Psoas muscle (tissue), 8 donors: ENCODE data around the gene IFT27. TPM values are rescaled to one million over a fixed set of nuclear protein-coding genes. Genes with fewer than 3 reads are reported as not detected.

Experiments
- ATAC-seq, 4 donors: fragments of 200-7000 bp; cut with Tn5 transposase; one replicate each; pipeline ENCODE4 v1.9.1; 2020; ENCODE audit warnings: moderate library complexity in 3 of 4, mild to moderate bottlenecking in 2 of 4
- DNase-seq, 2 donors: peaks; one replicate each; pipeline ENCODE4 v3.0.0-alpha.2; 2020
- H3K27ac ChIP-seq: fragments of 200-600 bp; one replicate; pipeline ENCODE4 v1.8.0; 2022
- H3K27me3 ChIP-seq, 3 donors: fragments of 200-600 bp in 1 of 3; one replicate each; pipeline versions ENCODE4 v1.6.1 to v1.8.0; 2013 to 2022; ENCODE audit warnings: low read length in 2 of 3, mild to moderate bottlenecking in 2 of 3, moderate library complexity in 1 of 3; ENCODE audit not compliant: insufficient read depth in 3 of 3
- H3K36me3 ChIP-seq, 2 donors: fragments of 200-600 bp in 1 of 2; one replicate each; pipeline versions ENCODE4 v1.6.1 to v1.8.0; 2013 to 2022; ENCODE audit warnings: low read depth in 1 of 2, mild to moderate bottlenecking in 1 of 2, moderate library complexity in 1 of 2; ENCODE audit not compliant: insufficient read depth in 1 of 2
- H3K4me1 ChIP-seq: fragments of 200-600 bp; one replicate; pipeline ENCODE4 v1.8.0; 2022
- H3K4me3 ChIP-seq: fragments of 200-600 bp; one replicate; pipeline ENCODE4 v1.8.0; 2022; ENCODE audit warnings: mild to moderate bottlenecking
- H3K9me3 ChIP-seq: fragments of 200-600 bp; one replicate; pipeline ENCODE4 v1.8.0; 2022
- CTCF ChIP-seq: fragments of 200-600 bp; IDR thresholded peaks from one replicate; pipeline ENCODE4 v1.8.0; 2022; ENCODE audit warnings: antibody characterized with exemption
- WGBS, 3 donors: extraction: QIAGEN DNeasy Blood & Tissue Kit; methylation state at CpG; one replicate each; pipeline versions ENCODE4 v1.1.6 to v1.1.7; 2013; 5-methylcytosine and 5-hydroxymethylcytosine counted together
- intact Hi-C, 2 donors: fragments of 100-400 bp; cut with DNase I; formaldehyde crosslinking; loops; one replicate each; pipeline versions ENCODE4 v1.11.0 to v1.14.2; 2022
- polyA plus RNA-seq, 3 donors: library from polyadenylated mRNA; stranded (reverse); fragments of 200-250 nt; gene quantifications; one replicate each; pipeline ENCODE4 v1.2.3, GENCODE V29; 2013
- total RNA-seq, 4 donors: library from RNA; stranded (reverse); fragmentation: NEBNext Ultra II Directional in 2 of 4; extraction: Animal tissue kit (Norgen Biotek cat#: 25700) in 2 of 4; gene quantifications; one replicate each; pipeline versions ENCODE4 v1.2.1 to v1.2.4, GENCODE V29; 2021 to 2023
- donor health status: healthy with polysubstance abuse.
- donor health status: DM: no; HTN: no; CAD: no; lungs with moderate emphysema.
- donor health status: Bipolar disorder and iron deficiency.
- donor health status: healthy.
- donor health status: DM: yes; HTN: yes; CAD: no.
- donor health status: DM: no; HTN: no; CAD: no.
- donor health status: DM: no; HTN: no; CAD: no.
- donor health status: DM: yes; HTN: yes; CAD: no.

IFT27 gene
- total and polyA plus RNA-seq, 7 donors, result 5.6 to 16.7 (median 7.4) TPM

GRCh38 chr22:36736701-36737320 is 39.1 kb downstream of the IFT27 start:
- no peak for ATAC-seq
- H3K27ac ChIP-seq, result no peak overlapping the region
- H3K36me3 ChIP-seq, result no peaks in the 10 kb centered on the region
- WGBS, 3 donors, result 61% methylated on average over 10 of the region's 10 CpGs
- H3K4me1 ChIP-seq, result no peaks in the 10 kb centered on the region
- H3K4me3 ChIP-seq, result no peak overlapping the region
- no peaks in the 10 kb centered on the region for H3K9me3 ChIP-seq
- H3K27me3 ChIP-seq, result peaks cover 0 to 31% (median 4%) of the 10 kb centered on the region in 3 donors
- no peak for TF ChIP-seq CTCF
- intact Hi-C loops, result no loop called here
- DNase-seq, result no peak

- H3K9me3 ChIP-seq, result no peaks in the 10 kb centered on the region
- DNase-seq (no peak), ATAC-seq (peak in 3 of 4 donors; percentile 39 to 88 (median 55))
- no peaks in the 10 kb centered on the region for H3K36me3 ChIP-seq
- no peak overlapping the region for H3K27ac ChIP-seq
- intact Hi-C loops, result no loop called here
- no peaks in the 10 kb centered on the region for H3K4me1 ChIP-seq
- peaks cover 0 to 49% (median 4%) of the 10 kb centered on the region in 3 donors for H3K27me3 ChIP-seq
- 35 to 41% (median 35%) methylated on average over 10 of the region's 10 CpGs for WGBS, 3 donors
- no peak overlapping the region for H3K4me3 ChIP-seq
- no peak for TF ChIP-seq CTCF
Observed at GRCh38 chr22:36734171-36735058, 41.5 kb downstream of the IFT27 start.

- Histone ChIP-seq H3K4me3 (no peak overlapping the region), H3K36me3 (no peaks in the 10 kb centered on the region), H3K27me3 (peaks cover 0 to 55% (median 3%) of the 10 kb centered on the region in 3 donors), H3K9me3 (no peaks in the 10 kb centered on the region), H3K27ac (no peak overlapping the region), H3K4me1 (no peaks in the 10 kb centered on the region)
- DNase-seq (no peak), ATAC-seq (no peak)
- WGBS, 3 donors, result 90 to 93% (median 92%) methylated on average over 3 of the region's 3 CpGs
- intact Hi-C loops, result no loop called here
- TF ChIP-seq CTCF, result no peak
Observed at GRCh38 chr22:36733271-36733670, 42.6 kb downstream of the IFT27 start.

GRCh38 chr22:36732609-36733008 is 43.3 kb downstream of the IFT27 start:
- H3K27me3 ChIP-seq, result peaks cover 0 to 55% (median 3%) of the 10 kb centered on the region in 3 donors
- no peaks in the 10 kb centered on the region for H3K4me1 ChIP-seq
- H3K36me3 ChIP-seq, result no peaks in the 10 kb centered on the region
- H3K27ac ChIP-seq, result no peak overlapping the region
- no peaks in the 10 kb centered on the region for H3K9me3 ChIP-seq
- DNase-seq (no peak), ATAC-seq (no peak)
- WGBS, 3 donors, result 71 to 78% (median 73%) methylated on average over 1 of the region's 1 CpG
- intact Hi-C loops, result no loop called here
- no peak for TF ChIP-seq CTCF
- no peak overlapping the region for H3K4me3 ChIP-seq
